ENCODE measurements around the gene ZNF311. TPM values are rescaled to one million over a fixed set of nuclear protein-coding genes. Genes with fewer than 3 reads are reported as not detected.

ZNF311 gene
- under 1 TPM; 0.57 to 0.69 TPM for total RNA-seq

DNA sequence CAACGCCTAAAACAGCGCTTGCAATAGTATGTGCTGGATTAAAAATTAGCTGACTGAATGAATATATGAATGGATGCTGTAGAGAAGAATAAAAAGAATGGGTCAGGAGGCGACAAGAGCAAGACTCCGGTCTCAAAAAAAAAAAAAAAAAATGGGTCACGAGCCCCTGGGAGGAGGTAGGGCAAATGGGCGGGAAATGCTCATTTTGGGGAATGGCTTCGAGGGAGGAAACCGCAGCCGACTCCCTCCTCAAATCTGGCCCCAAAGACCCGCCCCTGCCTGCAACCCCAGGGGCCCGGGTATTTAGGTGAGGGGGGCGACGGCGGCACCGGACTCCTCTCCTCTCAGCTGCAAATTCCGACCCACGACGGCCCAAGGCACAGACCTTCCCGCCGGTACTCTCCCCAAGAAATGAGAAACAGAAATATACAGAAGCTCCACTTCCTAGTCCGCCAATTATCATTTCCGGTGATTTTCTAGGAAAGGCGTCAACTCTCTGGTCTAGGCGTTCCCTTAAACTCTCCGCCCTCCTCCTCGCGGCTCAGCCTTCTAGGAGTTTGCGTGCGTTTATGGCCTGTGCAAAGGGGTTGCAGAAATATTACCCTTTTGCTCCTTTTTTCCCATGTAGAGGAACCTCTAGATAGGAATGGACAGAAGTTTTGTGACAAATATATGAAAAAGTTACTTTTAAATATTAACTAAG, at the start of gene ZNF311:
Gene ZNF311 (minus strand): TSS at position 133 of the 703 bp plus-strand sequence. CDS start 1,361 bp downstream, outside the sequence.
- no peaks in the 10 kb centered on the region for H3K9me3 Mint-ChIP-seq
- intact Hi-C loops (cut with micrococcal nuclease): loop anchor here (2.0 kb wide), 1 partner anchor 23 kb away; no protein-coding TSS in a partner anchor
- H3K36me3 Mint-ChIP-seq (ENCODE audit: low read depth): no peaks in the 10 kb centered on the region
- H3K4me3 Mint-ChIP-seq: peak within 1 kb of the TSS; percentile 85
- H3K4me1 Mint-ChIP-seq (ENCODE audit: low read depth): peaks cover 15% of the 10 kb centered on the region
- peak within 1 kb of the TSS; percentile 82 for H3K27ac Mint-ChIP-seq
- CTCF ChIA-PET: interaction anchor here (3.2 kb wide), 1 partner anchor 11 kb away, joined by 10 read pairs; no protein-coding TSS in a partner anchor
- no peaks in the 10 kb centered on the region for H3K27me3 Mint-ChIP-seq (ENCODE audit: low read depth)
- peak; percentile 72 for DNase-seq

- Mint-ChIP-seq H3K27me3 (ENCODE audit: low read depth) (peaks cover 41% of the 10 kb centered on the region), H3K4me1 (ENCODE audit: low read depth) (no peaks in the 10 kb centered on the region), H3K27ac (no peak overlapping the region)
Observed at GRCh38 chr6:29051680-29052079, 46.6 kb upstream of the ZNF311 start.

DNA sequence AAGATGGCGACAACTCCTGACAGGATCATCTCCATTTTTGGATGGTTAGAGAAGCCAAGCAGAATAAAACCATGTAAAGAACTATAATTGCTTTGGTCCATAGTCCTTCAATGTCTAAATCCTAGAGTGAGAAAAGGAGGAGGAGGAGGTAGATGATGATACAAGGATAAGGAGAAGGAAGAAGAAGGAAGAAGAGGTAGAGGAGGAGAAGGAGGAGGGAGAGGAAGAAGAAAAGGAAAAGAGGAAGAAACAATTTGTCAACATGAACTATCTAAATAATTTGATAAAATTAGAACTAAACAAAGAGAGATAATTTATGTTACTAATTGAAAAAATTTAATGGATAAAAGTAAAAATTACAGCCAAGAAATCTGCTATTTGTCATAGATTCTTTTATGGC, 40.0 kb upstream of the ZNF311 start, which contains the start of gene OR2W1:
Gene OR2W1 (minus strand): TSS at position 101 of the 400 bp plus-strand sequence. CDS start 0 bp downstream, at position 101.
- no peak within 1 kb of the TSS for H3K4me3 Mint-ChIP-seq
- no peak for DNase-seq
- intact Hi-C loops (cut with micrococcal nuclease): no loop called here
- H3K4me1 Mint-ChIP-seq (ENCODE audit: low read depth): no peaks in the 10 kb centered on the region
- CTCF ChIA-PET: no interaction called here
- H3K9me3 Mint-ChIP-seq: no peaks in the 10 kb centered on the region
- H3K27ac Mint-ChIP-seq: no peak within 1 kb of the TSS
- H3K36me3 Mint-ChIP-seq (ENCODE audit: low read depth): no peaks in the 10 kb centered on the region
- peaks cover 45% of the 10 kb centered on the region for H3K27me3 Mint-ChIP-seq (ENCODE audit: low read depth)

More at GRCh38 chr6:29051680-29052079, 46.6 kb upstream of the ZNF311 start:
- CTCF ChIA-PET: interaction anchor here (0.6 kb wide), 2 partner anchors 63 to 676 kb away, joined by 3 read pairs; no protein-coding TSS in a partner anchor
- Mint-ChIP-seq H3K36me3 (ENCODE audit: low read depth) (no peaks in the 10 kb centered on the region), H3K9me3 (peaks cover 2% of the 10 kb centered on the region), H3K4me3 (no peak overlapping the region)
- no peak for DNase-seq
- intact Hi-C loops (cut with micrococcal nuclease): no loop called here

- CTCF ChIA-PET: no interaction called here
- intact Hi-C loops (cut with micrococcal nuclease): no loop called here
- Mint-ChIP-seq H3K9me3 (no peaks in the 10 kb centered on the region), H3K4me1 (ENCODE audit: low read depth) (no peaks in the 10 kb centered on the region), H3K36me3 (ENCODE audit: low read depth) (no peaks in the 10 kb centered on the region), H3K27ac (no peak overlapping the region), H3K27me3 (ENCODE audit: low read depth) (peaks cover 18% of the 10 kb centered on the region), H3K4me3 (no peak overlapping the region)
- no peak for DNase-seq
Observed at GRCh38 chr6:29035951-29036350, 30.8 kb upstream of the ZNF311 start.

- CTCF ChIA-PET: interaction anchor here (1.2 kb wide), 1 partner anchor 13 kb away, joined by 3 read pairs; no protein-coding TSS in a partner anchor
- no peaks in the 10 kb centered on the region for H3K9me3 Mint-ChIP-seq
- H3K27ac Mint-ChIP-seq: no peak overlapping the region
- no peaks in the 10 kb centered on the region for H3K4me1 Mint-ChIP-seq (ENCODE audit: low read depth)
- no peak overlapping the region for H3K4me3 Mint-ChIP-seq
- H3K36me3 Mint-ChIP-seq (ENCODE audit: low read depth): no peaks in the 10 kb centered on the region
- intact Hi-C loops (cut with micrococcal nuclease): no loop called here
- no peak for DNase-seq
- H3K27me3 Mint-ChIP-seq (ENCODE audit: low read depth): peaks cover 32% of the 10 kb centered on the region
Observed at GRCh38 chr6:29028821-29029220, 23.7 kb upstream of the ZNF311 start.

DNA sequence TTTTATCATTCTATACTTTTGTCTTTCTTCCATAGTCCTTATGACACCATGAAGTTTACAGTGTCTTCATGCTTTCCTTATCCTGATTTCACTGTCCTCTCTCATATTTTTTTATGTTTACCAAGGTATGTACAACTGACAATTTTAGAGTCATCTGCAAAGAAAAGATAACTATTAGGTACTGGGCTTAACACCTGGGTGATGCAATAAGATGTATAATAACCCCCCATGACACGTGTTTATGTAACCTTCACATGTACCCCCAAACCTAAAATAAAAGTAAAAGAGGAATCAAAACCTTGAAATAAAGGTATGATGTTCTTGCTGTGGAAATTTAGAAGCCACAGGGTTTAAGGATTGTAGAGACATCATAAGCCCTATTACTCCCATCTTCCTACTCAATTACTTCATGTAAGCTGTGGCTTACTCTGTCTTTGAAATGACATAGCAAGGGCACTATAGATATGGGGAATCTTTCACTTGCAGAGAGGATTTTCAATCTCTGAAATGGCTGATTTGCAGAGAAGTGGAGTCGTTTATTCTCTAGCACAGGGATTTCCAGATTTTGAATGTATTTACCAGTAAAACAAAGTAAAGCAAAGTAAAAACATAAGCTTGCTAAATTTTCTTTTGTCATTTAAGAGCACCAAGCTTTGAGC, 20.9 kb upstream of the ZNF311 start:
- intact Hi-C loops (cut with micrococcal nuclease): no loop called here
- Mint-ChIP-seq H3K4me3 (no peak overlapping the region), H3K36me3 (ENCODE audit: low read depth) (no peaks in the 10 kb centered on the region), H3K27me3 (ENCODE audit: low read depth) (peaks cover 36% of the 10 kb centered on the region), H3K27ac (no peak overlapping the region), H3K9me3 (no peaks in the 10 kb centered on the region), H3K4me1 (ENCODE audit: low read depth) (no peaks in the 10 kb centered on the region)
- no peak for DNase-seq
- CTCF ChIA-PET: no interaction called here

- Mint-ChIP-seq H3K36me3 (ENCODE audit: low read depth) (no peaks in the 10 kb centered on the region), H3K4me1 (ENCODE audit: low read depth) (peaks cover 2% of the 10 kb centered on the region), H3K4me3 (no peak overlapping the region), H3K27me3 (ENCODE audit: low read depth) (peaks cover 20% of the 10 kb centered on the region), H3K27ac (no peak overlapping the region), H3K9me3 (no peaks in the 10 kb centered on the region)
- intact Hi-C loops (cut with micrococcal nuclease): no loop called here
- no peak for DNase-seq
- CTCF ChIA-PET: interaction anchor here (1.9 kb wide), 1 partner anchor 184 kb away, joined by 11 read pairs; no protein-coding TSS in a partner anchor
Observed at GRCh38 chr6:29021434-29021833, 16.3 kb upstream of the ZNF311 start.

- CTCF ChIA-PET: interaction anchor here (1.0 to 1.2 kb wide), 2 partner anchors 9 to 182 kb away, joined by 3 to 6 read pairs; no protein-coding TSS in a partner anchor
- H3K4me3 Mint-ChIP-seq: no peak overlapping the region
- intact Hi-C loops (cut with micrococcal nuclease): no loop called here
- H3K36me3 Mint-ChIP-seq (ENCODE audit: low read depth): no peaks in the 10 kb centered on the region
- H3K4me1 Mint-ChIP-seq (ENCODE audit: low read depth): peaks cover 10% of the 10 kb centered on the region
- H3K27me3 Mint-ChIP-seq (ENCODE audit: low read depth): peaks cover 15% of the 10 kb centered on the region
- no peak overlapping the region for H3K27ac Mint-ChIP-seq
- no peaks in the 10 kb centered on the region for H3K9me3 Mint-ChIP-seq
- DNase-seq: no peak
Observed at GRCh38 chr6:29019629-29020028, 14.5 kb upstream of the ZNF311 start.

- Mint-ChIP-seq H3K4me1 (ENCODE audit: low read depth) (peaks cover 10% of the 10 kb centered on the region), H3K4me3 (peak overlapping the region; percentile 90), H3K9me3 (no peaks in the 10 kb centered on the region), H3K36me3 (ENCODE audit: low read depth) (no peaks in the 10 kb centered on the region), H3K27me3 (ENCODE audit: low read depth) (peaks cover 14% of the 10 kb centered on the region), H3K27ac (no peak overlapping the region)
- intact Hi-C loops (cut with micrococcal nuclease): loop anchor here (1.0 to 2.0 kb wide), 2 partner anchors 521 to 572 kb away; no protein-coding TSS in a partner anchor
- no peak for DNase-seq
- CTCF ChIA-PET: interaction anchor here (0.7 to 1.6 kb wide), 2 partner anchors 76 to 79 kb away, joined by 3 to 5 read pairs; no protein-coding TSS in a partner anchor
Observed at GRCh38 chr6:29017428-29017802, 12.3 kb upstream of the ZNF311 start.

- CTCF ChIA-PET: interaction anchor here (0.6 to 5.0 kb wide), 28 partner anchors 11 to 862 kb away, joined by 3 to 72 read pairs (median 4); partner anchors contain the start of genes TRIM27 and ZNF311
- Mint-ChIP-seq H3K27ac (peak overlapping the region; percentile 84), H3K9me3 (no peaks in the 10 kb centered on the region), H3K36me3 (ENCODE audit: low read depth) (no peaks in the 10 kb centered on the region), H3K4me1 (ENCODE audit: low read depth) (peaks cover 12% of the 10 kb centered on the region), H3K27me3 (ENCODE audit: low read depth) (peaks cover 9% of the 10 kb centered on the region), H3K4me3 (peak overlapping the region; percentile 90)
- intact Hi-C loops (cut with micrococcal nuclease): loop anchor here (1.0 to 2.0 kb wide), 9 partner anchors 28 to 573 kb away; no protein-coding TSS in a partner anchor
- peak; percentile 92 for DNase-seq
Observed at GRCh38 chr6:29016559-29017427, 11.7 kb upstream of the ZNF311 start.

DNA sequence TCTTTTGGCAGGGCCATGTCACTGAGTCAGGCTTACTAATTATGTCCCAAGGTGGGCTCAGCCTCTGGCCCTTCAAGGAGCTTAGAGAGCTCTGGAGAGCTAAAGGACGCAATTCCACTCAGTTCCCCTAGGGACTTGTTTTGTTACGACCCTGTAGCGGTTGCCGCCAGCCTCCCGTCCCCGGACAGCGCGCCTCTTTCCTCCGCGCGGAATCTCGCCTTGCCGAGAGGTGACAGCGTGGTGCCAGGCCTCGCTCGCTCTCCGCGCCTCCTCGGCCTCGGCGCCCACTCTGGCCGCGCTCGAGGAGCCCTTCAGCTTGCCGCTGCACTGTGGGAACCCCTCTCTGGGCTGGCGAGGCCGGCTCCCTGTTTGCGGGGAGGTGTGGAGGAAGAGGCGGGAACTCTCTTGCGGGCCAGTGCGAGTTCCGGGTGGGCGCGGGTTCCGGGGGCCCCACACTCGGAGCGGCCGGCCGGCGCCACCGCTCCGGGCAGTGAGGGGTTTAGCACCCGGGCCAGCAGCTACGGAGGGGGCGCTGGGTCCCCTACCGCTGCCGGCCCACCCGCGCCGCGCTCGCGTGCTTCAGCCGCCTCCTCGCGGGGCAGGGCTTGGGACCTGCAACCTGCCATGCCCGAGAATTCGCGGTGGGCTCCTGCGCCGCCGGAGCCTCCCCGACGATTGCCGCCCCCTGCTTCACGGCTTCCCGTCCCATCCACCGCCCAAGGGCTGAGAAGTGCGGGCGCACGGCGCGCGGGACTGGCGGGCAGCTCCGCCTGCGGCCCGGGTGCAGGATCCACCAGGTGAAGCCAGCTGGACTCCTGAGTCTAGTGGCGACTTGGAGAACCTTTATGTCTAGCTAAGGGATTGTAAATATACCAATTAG, 9.9 kb upstream of the ZNF311 start:
- Mint-ChIP-seq H3K4me3 (peak overlapping the region; percentile 9), H3K27me3 (ENCODE audit: low read depth) (peaks cover 14% of the 10 kb centered on the region)

More for the DNA sequence above, 9.9 kb upstream of the ZNF311 start:
- CTCF ChIA-PET: interaction anchor here (0.9 to 5.0 kb wide), 14 partner anchors 9 to 330 kb away, joined by 3 to 72 read pairs (median 4); partner anchors contain the start of gene ZNF311
- no peak for DNase-seq
- H3K9me3 Mint-ChIP-seq: no peaks in the 10 kb centered on the region
- intact Hi-C loops (cut with micrococcal nuclease): no loop called here
- H3K27ac Mint-ChIP-seq: no peak overlapping the region
- H3K36me3 Mint-ChIP-seq (ENCODE audit: low read depth): no peaks in the 10 kb centered on the region
- peaks cover 12% of the 10 kb centered on the region for H3K4me1 Mint-ChIP-seq (ENCODE audit: low read depth)

All from activated naive CD4-positive, alpha-beta T cell treated with anti-CD3 and anti-CD28 coated beads for 36 hours (primary cell).